ENCODE measurements around the gene CACNA1H.

Gene CACNA1H

GRCh38 chr16:1108299-1109252 is 44.3 kb upstream of the CACNA1H start:
- POLR2A ChIA-PET (ENCODE audit: low non-redundant PET) = no interaction called here
- DNase-seq (ENCODE audit: low spot score) = peak; percentile 16
- no peak overlapping the region for H3K27ac ChIP-seq
- CTCF ChIA-PET = interaction anchor here (0.6 kb wide), 1 partner anchor 125 kb away, joined by 4 read pairs; no protein-coding TSS in a partner anchor
- TF ChIP-seq, protein P1, sequence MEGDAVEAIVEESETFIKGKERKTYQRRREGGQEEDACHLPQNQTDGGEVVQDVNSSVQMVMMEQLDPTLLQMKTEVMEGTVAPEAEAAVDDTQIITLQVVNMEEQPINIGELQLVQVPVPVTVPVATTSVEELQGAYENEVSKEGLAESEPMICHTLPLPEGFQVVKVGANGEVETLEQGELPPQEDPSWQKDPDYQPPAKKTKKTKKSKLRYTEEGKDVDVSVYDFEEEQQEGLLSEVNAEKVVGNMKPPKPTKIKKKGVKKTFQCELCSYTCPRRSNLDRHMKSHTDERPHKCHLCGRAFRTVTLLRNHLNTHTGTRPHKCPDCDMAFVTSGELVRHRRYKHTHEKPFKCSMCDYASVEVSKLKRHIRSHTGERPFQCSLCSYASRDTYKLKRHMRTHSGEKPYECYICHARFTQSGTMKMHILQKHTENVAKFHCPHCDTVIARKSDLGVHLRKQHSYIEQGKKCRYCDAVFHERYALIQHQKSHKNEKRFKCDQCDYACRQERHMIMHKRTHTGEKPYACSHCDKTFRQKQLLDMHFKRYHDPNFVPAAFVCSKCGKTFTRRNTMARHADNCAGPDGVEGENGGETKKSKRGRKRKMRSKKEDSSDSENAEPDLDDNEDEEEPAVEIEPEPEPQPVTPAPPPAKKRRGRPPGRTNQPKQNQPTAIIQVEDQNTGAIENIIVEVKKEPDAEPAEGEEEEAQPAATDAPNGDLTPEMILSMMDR (conservative IDR thresholded peaks at IDR 0.05; ENCODE audit: low read depth) = no peak

DNA sequence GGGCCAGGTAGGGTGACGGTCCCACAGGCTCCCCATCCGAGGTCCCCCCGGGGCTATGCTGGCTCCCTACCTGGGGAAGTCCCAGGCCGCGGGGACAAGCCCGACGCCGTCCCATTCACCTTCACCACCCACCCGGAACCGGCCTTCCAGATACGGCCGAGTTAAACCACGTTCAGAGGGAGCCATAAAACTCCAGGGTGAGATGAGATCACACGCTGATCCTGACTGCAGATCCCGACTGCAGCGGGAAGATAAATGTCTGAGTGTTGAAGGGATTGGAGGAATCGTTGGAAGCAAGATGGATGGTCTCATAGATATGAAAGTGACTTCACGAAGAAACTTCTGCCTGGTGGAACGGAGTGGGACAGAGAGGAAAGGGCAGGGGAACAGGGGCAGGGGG is 43.3 kb upstream of the CACNA1H start:
- CTCF ChIA-PET = no interaction called here
- H3K27ac ChIP-seq = no peak overlapping the region
- POLR2A ChIA-PET (ENCODE audit: low non-redundant PET) = no interaction called here
- no peak for DNase-seq (ENCODE audit: low spot score)
- TF ChIP-seq, protein P1 (conservative IDR thresholded peaks at IDR 0.05; ENCODE audit: low read depth) = no peak

DNA sequence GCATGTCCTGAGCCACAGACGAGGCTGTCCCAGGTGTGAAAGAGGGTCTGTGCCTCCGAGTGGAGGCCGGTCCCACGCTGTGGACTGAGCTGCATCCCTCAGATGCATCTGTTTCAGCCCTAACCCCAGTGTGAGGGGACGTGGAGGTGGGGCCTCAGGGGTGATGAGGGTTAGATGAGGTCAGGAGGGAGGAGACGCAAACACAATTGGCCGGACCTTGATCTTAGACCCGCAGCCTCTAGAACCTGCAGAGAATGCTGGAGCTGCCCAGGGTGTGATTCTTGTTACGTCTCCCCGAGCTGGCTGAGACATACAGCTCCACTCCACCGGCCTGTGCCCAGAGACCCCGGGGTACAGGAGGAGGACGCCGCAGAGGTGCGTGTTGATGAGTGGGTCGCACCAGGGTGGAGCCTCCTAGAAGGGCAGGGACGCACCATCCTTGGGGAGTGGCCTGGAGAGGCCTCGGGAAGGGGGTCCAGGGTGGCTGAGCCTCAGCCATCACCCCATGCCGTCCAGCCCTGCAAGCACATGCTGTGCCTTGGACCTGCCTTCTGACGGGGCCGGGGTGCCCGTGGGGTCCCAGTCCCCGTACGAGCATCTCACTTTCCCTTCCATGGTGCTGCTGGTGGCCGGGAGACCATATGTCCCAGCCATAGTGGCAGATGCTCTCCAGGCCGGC is 40.3 kb upstream of the CACNA1H start:
- no peak overlapping the region for H3K27ac ChIP-seq
- ChIA-PET CTCF (interaction anchor here (0.6 to 1.0 kb wide), 4 partner anchors 14 to 65 kb away, joined by 3 to 5 read pairs (median 4); no protein-coding TSS in a partner anchor), POLR2A (ENCODE audit: low non-redundant PET) (no interaction called here)
- TF ChIP-seq, protein P1 (conservative IDR thresholded peaks at IDR 0.05; ENCODE audit: low read depth) = no peak
- DNase-seq (ENCODE audit: low spot score) = no peak

DNA sequence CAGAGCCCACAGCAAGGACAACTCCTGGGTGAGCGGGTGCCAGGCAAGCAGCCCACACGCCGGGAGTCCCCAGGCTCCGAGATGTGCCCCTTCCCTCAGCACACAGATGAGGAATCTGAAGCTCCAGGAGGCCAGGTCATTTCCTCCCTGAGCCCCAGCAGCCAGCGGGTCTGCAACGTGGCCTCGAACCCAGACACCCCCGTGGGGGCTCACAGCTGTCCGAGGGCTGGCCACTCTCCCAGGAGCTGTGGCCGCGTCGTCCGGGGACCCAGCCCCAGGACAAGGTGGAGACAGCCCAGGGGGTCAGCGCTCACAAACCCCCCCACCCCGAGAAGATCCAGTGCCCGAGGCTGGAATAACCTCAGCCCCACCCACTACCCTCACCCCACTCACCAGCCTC is 39.4 kb upstream of the CACNA1H start:
- TF ChIP-seq, protein P1 (conservative IDR thresholded peaks at IDR 0.05; ENCODE audit: low read depth) = no peak
- CTCF ChIA-PET = no interaction called here
- H3K27ac ChIP-seq = no peak overlapping the region
- POLR2A ChIA-PET (ENCODE audit: low non-redundant PET) = no interaction called here
- DNase-seq (ENCODE audit: low spot score) = no peak

GRCh38 chr16:1113889-1114526 is 38.9 kb upstream of the CACNA1H start:
- DNase-seq (ENCODE audit: low spot score) = no peak
- TF ChIP-seq, protein P1 (conservative IDR thresholded peaks at IDR 0.05; ENCODE audit: low read depth) = no peak
- CTCF ChIA-PET = interaction anchor here (0.5 kb wide), 1 partner anchor 73 kb away, joined by 4 read pairs; no protein-coding TSS in a partner anchor
- no peak overlapping the region for H3K27ac ChIP-seq
- POLR2A ChIA-PET (ENCODE audit: low non-redundant PET) = no interaction called here

DNA sequence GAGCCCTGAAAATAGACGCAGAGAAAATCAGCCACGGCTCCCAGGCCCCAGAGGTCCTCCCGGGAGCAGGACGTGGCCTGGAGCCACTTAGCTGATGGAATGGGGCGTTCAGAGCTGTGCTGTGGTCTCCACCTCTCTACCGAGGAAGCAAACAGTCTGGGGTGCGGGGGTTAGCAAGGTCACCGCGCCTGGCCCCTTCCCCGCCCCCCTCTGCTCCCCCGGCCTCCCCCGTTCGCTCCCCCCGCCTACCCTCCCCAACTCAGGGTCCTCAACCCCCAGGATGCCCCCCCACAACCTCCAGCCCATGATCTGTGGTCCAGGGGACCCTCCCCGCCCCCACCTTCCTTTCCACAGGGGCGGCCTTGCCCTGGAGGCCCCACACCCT is 36.2 kb upstream of the CACNA1H start:
- POLR2A ChIA-PET (ENCODE audit: low non-redundant PET) = no interaction called here

More for the DNA sequence above, 36.2 kb upstream of the CACNA1H start:
- CTCF ChIA-PET = interaction anchor here (1.2 kb wide), 1 partner anchor 11 kb away, joined by 3 read pairs; no protein-coding TSS in a partner anchor
- no peak for DNase-seq (ENCODE audit: low spot score)
- no peak overlapping the region for H3K27ac ChIP-seq
- TF ChIP-seq, protein P1 (conservative IDR thresholded peaks at IDR 0.05; ENCODE audit: low read depth) = no peak
